ENCODE results near the gene ZNF3.

DNA sequence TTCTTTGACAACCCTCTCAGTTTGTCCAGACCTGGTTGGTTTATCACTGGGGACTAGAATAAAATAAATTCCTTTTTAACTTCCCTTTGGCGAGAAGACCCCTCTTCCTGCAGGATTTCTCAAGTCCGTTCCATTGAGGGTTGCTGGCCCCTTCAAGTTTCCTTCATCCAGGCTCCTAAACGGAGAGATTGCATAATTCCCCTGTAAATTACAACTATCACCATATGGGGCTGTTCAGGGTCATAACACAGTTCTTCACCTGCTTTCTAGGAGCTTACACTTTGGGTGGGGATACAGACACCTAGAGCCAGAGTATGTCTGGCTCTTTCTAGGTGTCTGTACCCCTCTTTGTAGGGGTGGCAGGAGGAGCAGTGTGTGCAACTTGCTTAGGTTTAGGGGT is 4.0 kb upstream of the ZNF3 start:
- TF ChIP-seq, protein P1, sequence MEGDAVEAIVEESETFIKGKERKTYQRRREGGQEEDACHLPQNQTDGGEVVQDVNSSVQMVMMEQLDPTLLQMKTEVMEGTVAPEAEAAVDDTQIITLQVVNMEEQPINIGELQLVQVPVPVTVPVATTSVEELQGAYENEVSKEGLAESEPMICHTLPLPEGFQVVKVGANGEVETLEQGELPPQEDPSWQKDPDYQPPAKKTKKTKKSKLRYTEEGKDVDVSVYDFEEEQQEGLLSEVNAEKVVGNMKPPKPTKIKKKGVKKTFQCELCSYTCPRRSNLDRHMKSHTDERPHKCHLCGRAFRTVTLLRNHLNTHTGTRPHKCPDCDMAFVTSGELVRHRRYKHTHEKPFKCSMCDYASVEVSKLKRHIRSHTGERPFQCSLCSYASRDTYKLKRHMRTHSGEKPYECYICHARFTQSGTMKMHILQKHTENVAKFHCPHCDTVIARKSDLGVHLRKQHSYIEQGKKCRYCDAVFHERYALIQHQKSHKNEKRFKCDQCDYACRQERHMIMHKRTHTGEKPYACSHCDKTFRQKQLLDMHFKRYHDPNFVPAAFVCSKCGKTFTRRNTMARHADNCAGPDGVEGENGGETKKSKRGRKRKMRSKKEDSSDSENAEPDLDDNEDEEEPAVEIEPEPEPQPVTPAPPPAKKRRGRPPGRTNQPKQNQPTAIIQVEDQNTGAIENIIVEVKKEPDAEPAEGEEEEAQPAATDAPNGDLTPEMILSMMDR (optimal IDR thresholded peaks at IDR 0.05 in 1 of 3, IDR thresholded peaks at IDR 0.05 in 1 of 3, conservative IDR thresholded peaks at IDR 0.05 in 1 of 3; ENCODE audit: extremely low read depth in 1 of 3, insufficient read depth in 2 of 3, low read length in 3 of 3) = no peak
- no peak for TF ChIP-seq EZH2 (IDR thresholded peaks at IDR 0.05; ENCODE audit: low read length)

Measured in keratinocyte (primary cell).